Fibroblast of lung (primary cell): ENCODE results near the gene NSUN2. TPM values are rescaled to one million over a fixed set of nuclear protein-coding genes. Genes with fewer than 3 reads are reported as not detected.

Experiments
- DNase-seq, 2 donors: peaks; one replicate each; pipeline versions ENCODE4 v3.0.0 to v3.0.0-alpha.2; 2010; ENCODE audit warnings: low read depth in 2 of 2
- H2AFZ ChIP-seq: 2 replicates; pipeline ENCODE4 v1.5.1; 2012; ENCODE audit warnings: low read length, control low read depth, inconsistent platforms
- H3K27ac ChIP-seq: 2 replicates; pipeline ENCODE4 v1.5.1; 2011; ENCODE audit warnings: low read length, control low read depth; ENCODE audit not compliant: insufficient read depth
- H3K27me3 ChIP-seq: 2 replicates; pipeline ENCODE4 v1.5.1; 2011; ENCODE audit warnings: mild to moderate bottlenecking, low read length; ENCODE audit not compliant: control insufficient read depth, insufficient read depth
- H3K36me3 ChIP-seq: 2 replicates; pipeline ENCODE4 v1.5.1; 2011; ENCODE audit warnings: low read length; ENCODE audit not compliant: control insufficient read depth, insufficient read depth
- H3K4me1 ChIP-seq: 2 replicates; pipeline ENCODE4 v1.5.1; 2011; ENCODE audit warnings: low read length; ENCODE audit not compliant: control insufficient read depth, insufficient read depth; ENCODE audit errors: extremely low read depth
- H3K4me2 ChIP-seq: 2 replicates; pipeline ENCODE4 v1.5.1; 2011; ENCODE audit warnings: low read length, control low read depth; ENCODE audit not compliant: insufficient read depth; ENCODE audit errors: extremely low read depth
- H3K4me3 ChIP-seq, 4 experiments: fragments of 200-600 bp in 1 of 4; sonication (generic) in 1 of 4; replicated peaks in 1 of 4; 2 replicates each; pipeline ENCODE4 v1.5.1; 2011 to 2016; ENCODE audit warnings: low read length in 4 of 4, low read depth in 3 of 4, mild to moderate bottlenecking in 3 of 4, control low read depth in 2 of 4, inconsistent platforms in 1 of 4, mixed read lengths in 1 of 4; ENCODE audit not compliant: insufficient read depth in 1 of 4; ENCODE audit errors: control extremely low read depth in 1 of 4
- H3K79me2 ChIP-seq: 2 replicates; pipeline ENCODE4 v1.5.1; 2012; ENCODE audit warnings: mild to moderate bottlenecking, low read length, inconsistent platforms; ENCODE audit not compliant: control insufficient read depth, insufficient read depth
- H3K9ac ChIP-seq: 2 replicates; pipeline ENCODE4 v1.5.1; 2011; ENCODE audit warnings: mild to moderate bottlenecking, low read length, control low read depth; ENCODE audit not compliant: insufficient read depth
- H3K9me3 ChIP-seq: 2 replicates; pipeline ENCODE4 v1.5.1; 2012; ENCODE audit warnings: low read depth, low read length; ENCODE audit not compliant: control insufficient read depth, insufficient read depth
- H4K20me1 ChIP-seq: 2 replicates; pipeline ENCODE4 v1.5.1; 2011; ENCODE audit warnings: low read length; ENCODE audit not compliant: control insufficient read depth, insufficient read depth; ENCODE audit errors: extremely low read depth
- CTCF ChIP-seq, 2 donors: IDR thresholded peaks in 1 of 2; conservative IDR thresholded peaks in 1 of 2; 1 replicate in 1 of 2; 2 replicates in 1 of 2; pipeline ENCODE4 v1.5.1; 2011 to 2012; ENCODE audit warnings: low read length in 2 of 2, control low read depth in 1 of 2, inconsistent platforms in 1 of 2, low read depth in 1 of 2, mild to moderate bottlenecking in 1 of 2
- EZH2 ChIP-seq: IDR thresholded peaks from 2 replicates; pipeline ENCODE4 v1.5.1; 2012; ENCODE audit warnings: low read length, control low read depth, mild to moderate bottlenecking; ENCODE audit errors: missing control alignments
- polyA plus RNA-seq, 2 donors: library from polyadenylated mRNA; depleted of rRNA in 1 of 2; stranded (reverse) in 1 of 2; unstranded in 1 of 2; fragments of >200 nt; gene quantifications; 2 replicates each; pipeline ENCODE4 v1.2.1, GENCODE V29; 2011 to 2012; ENCODE audit warnings: missing spikeins in 1 of 2
- total RNA-seq: library from RNA; depleted of rRNA; stranded (reverse); fragments of >200 nt; gene quantifications from 2 replicates; pipeline ENCODE4 v1.2.1, GENCODE V29; 2014

NSUN2 gene
- total and polyA plus RNA-seq, 2 donors (not counting 1 experiment from before 2014, with no cell fraction given) = 40.2 to 43.6 TPM

GRCh38 chr5:6581090-6581489 is 51.8 kb downstream of the NSUN2 start:
- peak in 1 of 2 donors; percentile 50 for DNase-seq
- no peak for TF ChIP-seq CTCF (conservative IDR thresholded peaks at IDR 0.05 in 1 of 2, IDR thresholded peaks at IDR 0.05 in 1 of 2; ENCODE audit: low read depth in 1 of 2, low read length in 2 of 2)
- no peak for TF ChIP-seq EZH2
- Histone ChIP-seq H2AFZ (no peak overlapping the region), H3K36me3 (no peaks in the 10 kb centered on the region), H3K9ac (no peak overlapping the region), H4K20me1 (no peaks in the 10 kb centered on the region), H3K79me2 (no peaks in the 10 kb centered on the region), H3K27ac (no peak overlapping the region), H3K9me3 (no peaks in the 10 kb centered on the region), H3K4me3 (no peak overlapping the region), H3K4me2 (no peak overlapping the region), H3K27me3 (peaks cover 26% of the 10 kb centered on the region), H3K4me1 (no peaks in the 10 kb centered on the region)

- H3K4me1 ChIP-seq = no peaks in the 10 kb centered on the region
- no peaks in the 10 kb centered on the region for H3K9me3 ChIP-seq
- TF ChIP-seq CTCF (conservative IDR thresholded peaks at IDR 0.05 in 1 of 2, IDR thresholded peaks at IDR 0.05 in 1 of 2; ENCODE audit: low read depth in 1 of 2, low read length in 2 of 2) (no peak), EZH2 (no peak)
- DNase-seq = no peak
- H2AFZ ChIP-seq = no peak overlapping the region
- no peak overlapping the region for H3K27ac ChIP-seq
- H3K79me2 ChIP-seq = no peaks in the 10 kb centered on the region
- H3K4me3 ChIP-seq = no peak overlapping the region
- no peak overlapping the region for H3K9ac ChIP-seq
- H4K20me1 ChIP-seq = no peaks in the 10 kb centered on the region
- no peaks in the 10 kb centered on the region for H3K36me3 ChIP-seq
- H3K27me3 ChIP-seq = peaks cover 18% of the 10 kb centered on the region
- no peak overlapping the region for H3K4me2 ChIP-seq
Measured at GRCh38 chr5:6579535-6579934, 53.3 kb downstream of the NSUN2 start.

GRCh38 chr5:6578676-6579343 is 54.0 kb downstream of the NSUN2 start:
- Histone ChIP-seq H3K9ac (no peak overlapping the region), H3K79me2 (no peaks in the 10 kb centered on the region)

More at GRCh38 chr5:6578676-6579343, 54.0 kb downstream of the NSUN2 start:
- no peak overlapping the region for H3K27ac ChIP-seq
- peak in 1 of 2 donors; percentile 80 for DNase-seq
- no peak overlapping the region for H3K4me2 ChIP-seq
- H4K20me1 ChIP-seq = no peaks in the 10 kb centered on the region
- no peak overlapping the region for H2AFZ ChIP-seq
- H3K27me3 ChIP-seq = peaks cover 13% of the 10 kb centered on the region
- TF ChIP-seq EZH2 = no peak
- TF ChIP-seq CTCF (conservative IDR thresholded peaks at IDR 0.05 in 1 of 2, IDR thresholded peaks at IDR 0.05 in 1 of 2; ENCODE audit: low read depth in 1 of 2, low read length in 2 of 2) = no peak
- H3K4me1 ChIP-seq = no peaks in the 10 kb centered on the region
- H3K4me3 ChIP-seq = no peak overlapping the region
- H3K9me3 ChIP-seq = no peaks in the 10 kb centered on the region
- H3K36me3 ChIP-seq = no peaks in the 10 kb centered on the region
